IMR-90 (cell line): ENCODE data around the gene RPL41. TPM values are rescaled to one million over a fixed set of nuclear protein-coding genes. Genes with fewer than 3 reads are reported as not detected.
A peak's percentile ranks its signal among the peaks of the same experiment; 100 is the strongest.

Source experiments
- ATAC-seq: fragments of 200-7000 bp; cut with Tn5 transposase; 2 replicates; pipeline ENCODE4 v1.9.1; 2020; ENCODE audit warnings: low read depth, mild to moderate bottlenecking, moderate library complexity
- BruUV-seq: library from RNA; stranded (reverse); fragments of 400-500 nt; replicated peaks from 2 replicates; lab custom pipeline; 2021; lab: Mats Ljungman, UMichigan
- CTCF ChIA-PET: fragments of 300-600 bp; formaldehyde crosslinking; extraction: SDS; loops from one replicate; lab custom pipeline; 2021; ENCODE audit warnings: antibody characterized with exemption; lab: Yijun Ruan, JAX
- POLR2A ChIA-PET: fragments of 300-600 bp; sonication (Branson Sonifier 250); formaldehyde crosslinking; loops from one replicate; lab custom pipeline; 2022; ENCODE audit warnings: antibody characterized with exemption; ENCODE audit not compliant: unreplicated experiment; lab: Charles Lee
- DNase-seq: peaks from one replicate; pipeline ENCODE4 v3.0.0; 2013
- H2AFZ ChIP-seq: replicated peaks from 2 replicates; pipeline ENCODE3; 2013; ENCODE audit warnings: low read length, mild to moderate bottlenecking; ENCODE audit not compliant: poor library complexity
- H2AK5ac ChIP-seq: 2 replicates; pipeline ENCODE4 v1.6.1; 2013; ENCODE audit warnings: low read depth, low read length, inconsistent platforms
- H2AK9ac ChIP-seq: replicated peaks from 2 replicates; pipeline ENCODE3; 2013; ENCODE audit warnings: mild to moderate bottlenecking, low read depth, low read length, moderate library complexity; ENCODE audit not compliant: poor library complexity
- H2BK120ac ChIP-seq: 2 replicates; pipeline ENCODE4 v1.6.1; 2013; ENCODE audit warnings: low read depth, low read length, inconsistent platforms
- H2BK15ac ChIP-seq: 3 replicates; pipeline ENCODE4 v1.6.1; 2013; ENCODE audit warnings: low read depth, low read length, inconsistent platforms
- H2BK20ac ChIP-seq: 2 replicates; pipeline ENCODE4 v1.6.1; 2013; ENCODE audit warnings: low read depth, mild to moderate bottlenecking, inconsistent platforms, low read length, moderate library complexity
- H2BK5ac ChIP-seq: 2 replicates; pipeline ENCODE4 v1.6.1; 2013; ENCODE audit warnings: mild to moderate bottlenecking, low read depth, low read length, inconsistent platforms; ENCODE audit not compliant: poor library complexity, severe bottlenecking
- H3K14ac ChIP-seq: replicated peaks from 2 replicates; pipeline ENCODE4 v1.6.1; 2013; ENCODE audit warnings: low read depth, low read length, inconsistent platforms
- H3K18ac ChIP-seq: 2 replicates; pipeline ENCODE4 v1.6.1; 2013; ENCODE audit warnings: low read depth, low read length, control low read depth
- H3K23ac ChIP-seq: 2 replicates; pipeline ENCODE4 v1.6.1; 2013; ENCODE audit warnings: low read depth, low read length, inconsistent platforms
- H3K27ac ChIP-seq: 2 replicates; pipeline ENCODE4 v1.5.1; 2013; ENCODE audit warnings: mild to moderate bottlenecking, control low read depth, low read length; ENCODE audit not compliant: insufficient read depth
- H3K27me3 ChIP-seq: 2 replicates; pipeline ENCODE4 v1.6.1; 2013; ENCODE audit warnings: low read length; ENCODE audit not compliant: control insufficient read depth, insufficient read depth
- H3K36me3 ChIP-seq: 2 replicates; pipeline ENCODE4 v1.6.1; 2013; ENCODE audit warnings: low read length, mixed read lengths; ENCODE audit not compliant: control insufficient read depth, insufficient read depth
- H3K4ac ChIP-seq: 2 replicates; pipeline ENCODE4 v1.6.1; 2013; ENCODE audit warnings: low read depth, low read length, inconsistent platforms
- H3K4me1 ChIP-seq: 2 replicates; pipeline ENCODE4 v1.6.1; 2013; ENCODE audit warnings: low read length, mixed read lengths; ENCODE audit not compliant: control insufficient read depth, insufficient read depth
- H3K4me2 ChIP-seq: 2 replicates; pipeline ENCODE4 v1.6.1; 2013; ENCODE audit warnings: low read depth, mild to moderate bottlenecking, control low read depth, low read length, moderate library complexity
- H3K4me3 ChIP-seq: 2 replicates; pipeline ENCODE4 v1.5.1; 2013; ENCODE audit warnings: low read depth, mild to moderate bottlenecking, control low read depth, low read length, moderate library complexity; ENCODE audit not compliant: insufficient read depth
- H3K56ac ChIP-seq: 2 replicates; pipeline ENCODE4 v1.6.1; 2013; ENCODE audit warnings: low read length, inconsistent platforms; ENCODE audit not compliant: insufficient read depth; ENCODE audit errors: extremely low read depth
- H3K79me1 ChIP-seq, 2 experiments: 2 replicates each; pipeline ENCODE4 v1.6.1; 2013; ENCODE audit warnings: low read length in 2 of 2, inconsistent platforms in 1 of 2, low read depth in 1 of 2
- H3K9ac ChIP-seq: 2 replicates; pipeline ENCODE4 v1.6.1; 2013; ENCODE audit warnings: low read depth, low read length, control low read depth
- H3K9me1 ChIP-seq: 2 replicates; pipeline ENCODE4 v1.6.1; 2013; ENCODE audit warnings: low read length, inconsistent platforms; ENCODE audit not compliant: insufficient read depth
- H3K9me3 ChIP-seq: 2 replicates; pipeline ENCODE4 v1.6.1; 2013; ENCODE audit warnings: low read length; ENCODE audit not compliant: control insufficient read depth, insufficient read depth
- H4K20me1 ChIP-seq: 2 replicates; pipeline ENCODE4 v1.6.1; 2013; ENCODE audit warnings: low read length, inconsistent platforms; ENCODE audit not compliant: insufficient read depth
- H4K5ac ChIP-seq: 2 replicates; pipeline ENCODE4 v1.6.1; 2013; ENCODE audit warnings: mild to moderate bottlenecking, low read depth, low read length, control low read depth
- H4K8ac ChIP-seq, 2 experiments: 2 replicates each; pipeline ENCODE4 v1.6.1; 2013; ENCODE audit warnings: low read depth in 2 of 2, low read length in 2 of 2, control low read depth in 1 of 2, inconsistent platforms in 1 of 2
- H4K91ac ChIP-seq: 2 replicates; pipeline ENCODE4 v1.6.1; 2013; ENCODE audit warnings: low read depth, low read length, inconsistent platforms; ENCODE audit not compliant: insufficient read depth
- BHLHE40 ChIP-seq: fragments of 150-350 bp; IDR thresholded peaks from 2 replicates; pipeline ENCODE4 v1.6.1; 2016; ENCODE audit warnings: mild to moderate bottlenecking, low read depth, low read length
- CEBPB ChIP-seq: IDR thresholded peaks from 2 replicates; pipeline ENCODE4 v1.6.1; 2012; ENCODE audit warnings: low read depth, low read length, improper control_type of control experiment
- CHD1 ChIP-seq: IDR thresholded peaks from 2 replicates; pipeline ENCODE4 v1.6.1; 2012; ENCODE audit warnings: low read depth, low read length, improper control_type of control experiment
- FOS ChIP-seq: fragments of 150-350 bp; IDR thresholded peaks from 2 replicates; pipeline ENCODE4 v1.6.1; 2016; ENCODE audit warnings: low read depth, low read length
- MAFK ChIP-seq: IDR thresholded peaks from 2 replicates; pipeline ENCODE4 v1.6.1; 2012; ENCODE audit warnings: low read depth, low read length, improper control_type of control experiment
- MAZ ChIP-seq: IDR thresholded peaks from 2 replicates; pipeline ENCODE4 v1.6.1; 2012; ENCODE audit warnings: low read depth, mild to moderate bottlenecking, low read length, improper control_type of control experiment, moderate library complexity, borderline replicate concordance
- NFE2L2 ChIP-seq: fragments of 150-350 bp; IDR thresholded peaks from 2 replicates; pipeline ENCODE4 v1.6.1; 2016; ENCODE audit warnings: low read depth, mild to moderate bottlenecking, low read length
- RAD21 ChIP-seq: IDR thresholded peaks from 2 replicates; pipeline ENCODE4 v1.6.1; 2012; ENCODE audit warnings: low read length, improper control_type of control experiment
- SMC3 ChIP-seq: fragments of 150-350 bp; IDR thresholded peaks from 2 replicates; pipeline ENCODE4 v1.6.1; 2016; ENCODE audit warnings: low read depth, mild to moderate bottlenecking, antibody characterized with exemption, low read length, moderate library complexity
- USF2 ChIP-seq: fragments of 150-350 bp; IDR thresholded peaks from 2 replicates; pipeline ENCODE4 v1.6.1; 2017; ENCODE audit warnings: mild to moderate bottlenecking, antibody characterized with exemption, low read length, low read depth
- WGBS, 2 experiments: methylation state at CpG; one replicate each; pipeline versions ENCODE4 v1.1.5 to v1.1.7; 2013; ENCODE audit warnings: missing lambda C conversion rate in 2 of 2; ENCODE audit not compliant: insufficient read length in 1 of 2; ENCODE audit errors: extremely low coverage in 2 of 2; 5-methylcytosine and 5-hydroxymethylcytosine counted together
- dilution Hi-C: fragments of 300-500 bp; cut with HindIII; formaldehyde crosslinking; loops from one replicate; pipeline ENCODE4 v1.14.3; 2018; ENCODE audit warnings: low sequenced_read_pairs; ENCODE audit not compliant: unreplicated experiment
- in situ Hi-C: fragments of 300-500 bp; cut with MboI; formaldehyde crosslinking; loops from 3 replicates; pipeline ENCODE4 v1.14.3; 2019; ENCODE audit warnings: low sequenced_read_pairs, inconsistent platforms, mixed read lengths
- intact Hi-C: fragments of 100-400 bp; cut with micrococcal nuclease; formaldehyde crosslinking; loops from 2 replicates; pipeline ENCODE4 v1.10.0; 2022
- polyA plus RNA-seq, 3 experiments: library from polyadenylated mRNA; depleted of rRNA; stranded (reverse); fragments of >200 nt; gene quantifications; 2 replicates each; pipeline ENCODE4 v1.2.3, GENCODE V29; 2012; ENCODE audit warnings: low replicate concordance in 1 of 3
- total RNA-seq: library from RNA; depleted of rRNA; stranded (reverse); fragments of >200 nt; gene quantifications from 2 replicates; pipeline ENCODE4 v1.2.3, GENCODE V29; 2012
- TF ChIP-seq, protein P1 (sequence below): conservative IDR thresholded peaks from 2 replicates; pipeline ENCODE4 v1.5.1; 2012; ENCODE audit warnings: mild to moderate bottlenecking, low read depth, low read length, improper control_type of control experiment

Gene RPL41
- total and polyA plus RNA-seq, 2 of the 4 experiments (the other 2 are of a cell fraction): 1,119 to 9,394 TPM

DNA sequence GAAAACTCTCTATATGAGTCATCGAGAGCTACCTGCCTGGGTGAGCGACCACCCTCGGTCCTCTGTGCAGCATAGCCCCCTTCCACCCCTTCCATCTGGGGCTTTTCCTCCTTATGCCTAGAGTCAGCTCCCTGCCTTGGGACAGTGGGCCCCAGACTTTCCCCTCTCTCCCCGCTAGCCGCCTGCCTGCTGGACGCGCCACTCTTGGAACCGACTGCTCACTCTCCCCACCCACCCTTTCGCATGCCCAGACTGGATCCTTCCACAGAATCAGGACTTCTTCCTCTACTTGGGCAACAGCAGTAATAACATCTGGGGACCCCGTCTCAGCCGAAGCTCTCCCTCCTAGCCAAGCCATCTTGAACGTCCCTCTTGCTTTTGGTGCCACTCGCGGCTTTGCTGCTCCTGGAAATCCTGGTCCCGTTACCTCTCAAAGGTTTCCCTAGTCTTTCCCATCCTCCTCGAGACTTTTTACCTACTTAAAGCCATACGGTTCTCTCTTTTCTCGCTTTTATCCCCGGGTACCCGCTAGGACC, 12.3 kb downstream of the RPL41 start:
- H2BK5ac ChIP-seq: peak overlapping the region; percentile 51
- H3K9ac ChIP-seq: peak overlapping the region; percentile 91
- H4K5ac ChIP-seq: 0 out of 2 replicates have a peak overlapping the region, but pooled peaks have one; percentile 4
- POLR2A ChIA-PET: interaction anchor here (0.6 to 1.9 kb wide), 5 partner anchors 9 to 93 kb away, joined by 3 to 8 read pairs (median 3); partner anchors contain the start of genes MYL6, RNF41 and ZC3H10
- dilution Hi-C loops (no loop called here), intact Hi-C loops (no loop called here), in situ Hi-C loops (loop anchor here (5.0 kb wide), 1 partner anchor 59 kb away; the partner anchor contains the start of gene SMARCC2)
- H4K20me1 ChIP-seq: no peaks in the 10 kb centered on the region
- peak overlapping the region; percentile 75 for H3K4me3 ChIP-seq
- no peaks in the 10 kb centered on the region for H3K27me3 ChIP-seq
- peak overlapping the region; percentile 7 for H3K18ac ChIP-seq
- no peaks in the 10 kb centered on the region for H3K9me3 ChIP-seq
- peak overlapping the region; percentile 73 for H3K4ac ChIP-seq
- CTCF ChIA-PET: interaction anchor here (0.5 to 1.3 kb wide), 3 partner anchors 20 to 82 kb away, joined by 3 to 10 read pairs (median 6); partner anchors contain the start of gene SMARCC2
- H3K79me1 ChIP-seq: peaks cover 44 to 76% of the 10 kb centered on the region in 2 experiments
- H2AFZ ChIP-seq: peak overlapping the region; percentile 88
- no peak for DNase-seq
- peak overlapping the region; percentile 87 for H4K91ac ChIP-seq
- no peak overlapping the region for H2BK120ac ChIP-seq
- BruUV-seq: no TSS peak
- peak overlapping the region; percentile 88 for H2AK5ac ChIP-seq
- 0% methylated on average over 8 of the region's 20 CpGs; no CpG with 5 or more reads in 1 of the 2 experiments for WGBS, 2 experiments
- H3K27ac ChIP-seq: peak overlapping the region; percentile 44
- peak overlapping the region; percentile 32 to 36; a peak in 2 of 4 replicates for H4K8ac ChIP-seq
- H2BK20ac ChIP-seq: no peak overlapping the region
- peak overlapping the region; percentile 78 for H3K56ac ChIP-seq
- H2BK15ac ChIP-seq: no peak overlapping the region
- H3K23ac ChIP-seq: peak overlapping the region; percentile 88
- H3K4me1 ChIP-seq: peaks cover 6% of the 10 kb centered on the region; the same call in 1 of the 2 replicates
- H2AK9ac ChIP-seq: peak overlapping the region; percentile 95
- TF ChIP-seq CEBPB (no peak), USF2 (no peak), FOS (peak; percentile 37; the same call in 1 of the 2 replicates), CHD1 (peak; percentile 65; the same call in 1 of the 2 replicates), MAZ (no peak), BHLHE40 (no peak), NFE2L2 (no peak), RAD21 (no peak; the same call in 1 of the 2 replicates), MAFK (no peak), SMC3 (no peak)
- TF ChIP-seq, protein P1, sequence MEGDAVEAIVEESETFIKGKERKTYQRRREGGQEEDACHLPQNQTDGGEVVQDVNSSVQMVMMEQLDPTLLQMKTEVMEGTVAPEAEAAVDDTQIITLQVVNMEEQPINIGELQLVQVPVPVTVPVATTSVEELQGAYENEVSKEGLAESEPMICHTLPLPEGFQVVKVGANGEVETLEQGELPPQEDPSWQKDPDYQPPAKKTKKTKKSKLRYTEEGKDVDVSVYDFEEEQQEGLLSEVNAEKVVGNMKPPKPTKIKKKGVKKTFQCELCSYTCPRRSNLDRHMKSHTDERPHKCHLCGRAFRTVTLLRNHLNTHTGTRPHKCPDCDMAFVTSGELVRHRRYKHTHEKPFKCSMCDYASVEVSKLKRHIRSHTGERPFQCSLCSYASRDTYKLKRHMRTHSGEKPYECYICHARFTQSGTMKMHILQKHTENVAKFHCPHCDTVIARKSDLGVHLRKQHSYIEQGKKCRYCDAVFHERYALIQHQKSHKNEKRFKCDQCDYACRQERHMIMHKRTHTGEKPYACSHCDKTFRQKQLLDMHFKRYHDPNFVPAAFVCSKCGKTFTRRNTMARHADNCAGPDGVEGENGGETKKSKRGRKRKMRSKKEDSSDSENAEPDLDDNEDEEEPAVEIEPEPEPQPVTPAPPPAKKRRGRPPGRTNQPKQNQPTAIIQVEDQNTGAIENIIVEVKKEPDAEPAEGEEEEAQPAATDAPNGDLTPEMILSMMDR: no peak
- peak overlapping the region; percentile 92 for H3K4me2 ChIP-seq
- H3K9me1 ChIP-seq: no peaks in the 10 kb centered on the region
- peak; percentile 13 for ATAC-seq
- H3K36me3 ChIP-seq: peaks cover 31% of the 10 kb centered on the region
- peak overlapping the region; percentile 85 for H3K14ac ChIP-seq
